Chondrocyte (in vitro differentiated cells): ENCODE measurements around the gene NTN5. TPM values are rescaled to one million over a fixed set of nuclear protein-coding genes. Genes with fewer than 3 reads are reported as not detected.
"Not testable (repeated sequence)": the region's sequence is repeated elsewhere in the genome, so short reads cannot be mapped to it uniquely, and the experiment has no call there.

ENCODE experiments used
- DNase-seq: peaks from one replicate; pipeline ENCODE4 v3.0.0; 2021; ENCODE audit warnings: mixed read lengths, low spot score
- H3K27ac Mint-ChIP-seq: one replicate; pipeline ENCODE4 v1.8.0; 2021; ENCODE audit warnings: mild to moderate bottlenecking, moderate library complexity, mixed read lengths; ENCODE audit not compliant: unreplicated experiment
- H3K27me3 Mint-ChIP-seq: 2 replicates; pipeline ENCODE4 v1.8.0; 2021; ENCODE audit warnings: low read depth, mixed read lengths
- H3K36me3 Mint-ChIP-seq: 2 replicates; pipeline ENCODE4 v1.8.0; 2021; ENCODE audit warnings: low read depth, mixed read lengths
- H3K4me1 Mint-ChIP-seq: 2 replicates; pipeline ENCODE4 v1.8.0; 2021; ENCODE audit warnings: low read depth, mild to moderate bottlenecking, mixed read lengths
- H3K4me3 Mint-ChIP-seq: one replicate; pipeline ENCODE4 v1.8.0; 2021; ENCODE audit warnings: mild to moderate bottlenecking, moderate library complexity, mixed read lengths; ENCODE audit not compliant: unreplicated experiment
- H3K9me3 Mint-ChIP-seq: 2 replicates; pipeline ENCODE4 v1.8.0; 2021; ENCODE audit warnings: low read depth, mixed read lengths
- CTCF ChIP-seq: fragments of 200-600 bp; sonication (generic); IDR thresholded peaks from 2 replicates; pipeline ENCODE4 v1.5.0; 2021; ENCODE audit warnings: antibody characterized with exemption, mild to moderate bottlenecking, moderate library complexity
- total RNA-seq: library from RNA; stranded (reverse); gene quantifications from 3 replicates; pipeline ENCODE4 v1.2.1, GENCODE V29; 2021

The NTN5 gene
- total RNA-seq, 1 donor from 2014 or later = 0.97 TPM

GRCh38 chr19:48696353-48697010 lies 23.7 kb upstream of the NTN5 start:
- no peak for DNase-seq
- Mint-ChIP-seq H3K4me1 (peaks cover 10% of the 10 kb centered on the region), H3K4me3 (peak overlapping the region; percentile 50), H3K36me3 (peaks cover 2% of the 10 kb centered on the region), H3K27ac (no peak overlapping the region), H3K27me3 (peaks cover 10% of the 10 kb centered on the region), H3K9me3 (no peaks in the 10 kb centered on the region)
- no peak for TF ChIP-seq CTCF

GRCh38 chr19:48695743-48696352 lies 23.0 kb upstream of the NTN5 start, which contains the start of gene FUT2:
TSS of gene FUT2 (plus strand) at chr19:48695971. CDS start at chr19:48702957, 6,986 bp downstream.
- Mint-ChIP-seq H3K36me3 (peaks cover 2% of the 10 kb centered on the region), H3K4me3 (peak within 1 kb of the TSS; percentile 50), H3K27me3 (peaks cover 10% of the 10 kb centered on the region), H3K27ac (no peak within 1 kb of the TSS), H3K4me1 (peaks cover 10% of the 10 kb centered on the region), H3K9me3 (no peaks in the 10 kb centered on the region)
- TF ChIP-seq CTCF = no peak
- DNase-seq = no peak

- H3K9me3 Mint-ChIP-seq, DNase-seq, H3K36me3 Mint-ChIP-seq, H3K27me3 Mint-ChIP-seq, H3K4me3 Mint-ChIP-seq, H3K27ac Mint-ChIP-seq: not testable (repeated sequence)
- peaks cover 10% of the 10 kb centered on the region for H3K4me1 Mint-ChIP-seq
Observed at GRCh38 chr19:48693629-48694028, 20.8 kb upstream of the NTN5 start.

- Mint-ChIP-seq H3K4me3 (no peak overlapping the region), H3K27ac (no peak overlapping the region), H3K36me3 (no peaks in the 10 kb centered on the region), H3K27me3 (no peaks in the 10 kb centered on the region), H3K9me3 (no peaks in the 10 kb centered on the region), H3K4me1 (no peaks in the 10 kb centered on the region)
- TF ChIP-seq CTCF = no peak
- no peak for DNase-seq
Observed at GRCh38 chr19:48689449-48689848, 16.6 kb upstream of the NTN5 start.

GRCh38 chr19:48687776-48688175 lies 15.0 kb upstream of the NTN5 start:
- DNase-seq = no peak
- no peak overlapping the region for H3K27ac Mint-ChIP-seq

GRCh38 chr19:48686637-48687036 lies 13.8 kb upstream of the NTN5 start:
- H3K27ac Mint-ChIP-seq, H3K27me3 Mint-ChIP-seq, H3K4me1 Mint-ChIP-seq, H3K9me3 Mint-ChIP-seq, H3K36me3 Mint-ChIP-seq, DNase-seq, H3K4me3 Mint-ChIP-seq: not testable (repeated sequence)

More at GRCh38 chr19:48687776-48688175, 15.0 kb upstream of the NTN5 start:
- Mint-ChIP-seq H3K4me3 (no peak overlapping the region), H3K36me3 (no peaks in the 10 kb centered on the region), H3K9me3 (no peaks in the 10 kb centered on the region), H3K27me3 (no peaks in the 10 kb centered on the region), H3K4me1 (no peaks in the 10 kb centered on the region)
- TF ChIP-seq CTCF = no peak
